Adrenal gland (tissue), 5 donors: ENCODE measurements around the gene LYZL6.

Experiments
- CTCF ChIP-seq, 6 experiments: fragments of 450-650 bp in 4 of 6; fragments of 200-600 bp in 2 of 6; sonication (generic) in 1 of 6; IDR thresholded peaks; 1 replicate in 5 of 6; 2 replicates in 1 of 6; pipeline versions ENCODE4 v1.5.1 to v1.8.0; 2016 to 2021; ENCODE audit warnings: antibody characterized with exemption in 6 of 6, mild to moderate bottlenecking in 2 of 6, moderate library complexity in 1 of 6
- POLR2A ChIP-seq, 2 donors: fragments of 450-650 bp; IDR thresholded peaks; one replicate each; pipeline ENCODE4 v1.6.1; 2017; ENCODE audit warnings: antibody characterized with exemption in 2 of 2, mild to moderate bottlenecking in 2 of 2, moderate library complexity in 1 of 2
- donor health status: DM: no; HTN: no; CAD: no.

GRCh38 chr17:35947156-35947585, 3.7 kb upstream of the LYZL6 start:
- TF ChIP-seq POLR2A (IDR thresholded peaks at IDR 0.05), result no peak
- TF ChIP-seq CTCF (IDR thresholded peaks at IDR 0.05), result peak; percentile 52 to 81 (median 75)
